Anterior cingulate cortex (tissue), 58 donors: ENCODE measurements around the gene SMDT1.

Experiments
- DNase-seq, 58 donors: peaks; one replicate each; lab custom pipeline; 2025; lab: John Stamatoyannopoulos, UW

Gene SMDT1, protein sequence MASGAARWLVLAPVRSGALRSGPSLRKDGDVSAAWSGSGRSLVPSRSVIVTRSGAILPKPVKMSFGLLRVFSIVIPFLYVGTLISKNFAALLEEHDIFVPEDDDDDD

GRCh38 chr22:42079319-42080251 lies at the start of gene SMDT1:
TSS of gene SMDT1 (plus strand) at chr22:42079700. CDS start at chr22:42079769, 69 bp downstream.
- peak; percentile 95 to 100 (median 99) for DNase-seq

GRCh38 chr22:42033263-42034181 lies 46.0 kb upstream of the SMDT1 start:
- DNase-seq = no peak

GRCh38 chr22:42035256-42035655 lies 44.2 kb upstream of the SMDT1 start:
- DNase-seq = no peak

GRCh38 chr22:42039271-42039670 lies 40.2 kb upstream of the SMDT1 start:
- no peak for DNase-seq

GRCh38 chr22:42041784-42042183 lies 37.7 kb upstream of the SMDT1 start:
- DNase-seq = no peak

GRCh38 chr22:42050641-42051180 lies 28.8 kb upstream of the SMDT1 start:
- DNase-seq = no peak

DNA sequence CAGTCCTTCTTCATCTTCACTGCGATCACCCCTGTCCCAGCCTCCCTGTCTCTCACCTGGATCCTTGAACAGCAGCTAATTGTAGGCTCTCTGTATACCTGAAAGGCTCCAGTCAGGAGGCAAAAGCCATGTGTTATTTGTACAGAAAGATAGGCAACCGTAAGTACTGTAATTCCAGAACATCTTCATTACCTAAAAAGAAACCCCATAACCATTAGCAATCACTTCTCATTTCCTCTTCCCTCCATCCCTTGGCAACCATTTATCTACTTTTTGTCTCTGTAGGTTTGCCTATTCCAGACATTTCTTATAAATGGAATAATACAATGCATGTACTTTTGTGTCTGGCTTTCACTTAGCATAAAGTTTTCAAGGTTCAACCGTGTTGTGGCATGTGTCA lies 26.7 kb upstream of the SMDT1 start:
- no peak for DNase-seq

DNA sequence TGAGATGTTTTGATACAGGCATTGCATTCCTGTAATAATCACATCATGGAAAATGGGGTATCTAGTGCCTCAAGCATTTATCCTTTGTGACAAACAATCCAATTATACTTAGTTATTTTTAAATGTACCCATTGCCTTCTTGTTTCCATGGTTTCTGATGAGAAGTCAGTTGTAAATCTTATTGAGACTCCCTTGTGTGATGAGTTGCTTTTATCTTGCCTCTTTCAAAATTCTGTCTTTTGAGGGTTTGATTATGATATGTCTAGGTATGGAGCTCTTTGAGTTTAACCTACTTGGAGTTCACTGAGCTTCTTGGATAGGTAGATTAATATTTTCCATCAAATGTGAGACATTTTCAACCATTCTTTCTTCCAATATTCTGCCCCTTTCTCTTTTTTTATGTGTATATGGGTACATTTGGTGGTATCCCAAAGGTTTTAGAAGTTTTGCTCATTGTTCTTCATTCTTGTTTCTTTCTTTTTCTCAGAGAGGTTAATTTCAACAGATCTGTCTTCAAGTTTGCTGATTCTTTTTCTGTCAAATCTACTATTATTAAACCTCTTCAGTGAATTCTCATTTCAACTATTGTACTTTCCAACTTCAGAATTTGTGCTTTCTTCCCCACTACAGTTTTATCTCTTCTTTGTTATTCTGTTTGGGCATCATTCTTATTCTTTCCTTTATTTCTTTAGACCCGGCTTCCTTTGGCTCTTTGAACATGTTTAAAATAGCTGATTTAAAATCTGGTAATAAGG lies 22.6 kb upstream of the SMDT1 start:
- no peak for DNase-seq

DNA sequence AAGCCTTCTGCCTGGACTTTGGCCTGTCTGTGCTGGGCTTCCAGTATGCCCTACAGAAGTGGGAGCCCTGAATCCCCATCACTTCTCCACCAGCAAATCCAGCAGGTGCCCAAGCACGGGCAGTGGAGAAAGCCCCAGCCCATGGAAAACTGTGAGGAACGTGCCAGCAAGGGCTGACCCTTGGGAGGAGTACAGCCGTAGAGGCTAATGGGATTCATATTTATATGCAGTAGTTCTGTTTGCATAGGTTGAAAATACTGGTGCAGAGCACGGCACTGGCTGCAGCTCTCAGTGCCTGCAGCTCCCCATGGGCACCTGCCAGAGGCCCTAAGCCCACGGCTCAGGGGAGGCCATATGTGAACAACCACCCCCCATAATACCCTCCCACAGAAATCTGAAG lies 19.0 kb upstream of the SMDT1 start:
- DNase-seq = no peak

- DNase-seq = peak in 1 of 58 donors; percentile 11
Observed at GRCh38 chr22:42061041-42061440, 18.5 kb upstream of the SMDT1 start.

DNA sequence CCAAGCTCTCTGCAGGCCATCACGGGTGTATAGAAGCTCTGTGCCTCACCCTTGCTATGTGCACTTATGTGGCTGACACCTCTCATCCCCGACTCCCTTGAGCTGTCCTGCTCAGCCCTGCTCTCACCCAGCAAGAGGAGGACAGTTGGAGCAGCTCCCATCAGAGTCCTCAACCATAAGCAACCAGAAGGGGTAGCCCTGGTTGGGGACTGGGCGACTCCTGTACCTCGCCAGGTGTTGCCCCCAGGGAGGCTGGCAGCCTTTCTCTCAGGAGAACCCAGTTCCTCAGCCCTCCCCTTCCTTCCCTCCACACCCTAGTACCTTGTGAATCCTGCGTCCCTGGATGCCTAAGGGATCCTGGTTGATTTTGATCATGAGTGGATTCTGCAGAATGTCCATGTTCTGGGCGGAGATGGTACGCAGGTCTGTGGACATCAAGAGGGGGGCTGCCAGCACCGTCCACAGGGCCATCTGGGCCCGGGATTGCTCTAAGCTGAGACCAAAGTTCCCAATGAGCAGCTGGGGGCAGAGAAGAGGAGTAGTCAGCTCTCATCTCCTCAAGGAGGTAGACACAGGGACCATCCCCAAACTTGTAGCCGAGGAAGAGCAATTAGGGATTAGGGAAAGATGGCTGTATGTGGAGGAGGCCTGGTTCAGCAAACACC lies 16.9 kb upstream of the SMDT1 start:
- no peak for DNase-seq

DNA sequence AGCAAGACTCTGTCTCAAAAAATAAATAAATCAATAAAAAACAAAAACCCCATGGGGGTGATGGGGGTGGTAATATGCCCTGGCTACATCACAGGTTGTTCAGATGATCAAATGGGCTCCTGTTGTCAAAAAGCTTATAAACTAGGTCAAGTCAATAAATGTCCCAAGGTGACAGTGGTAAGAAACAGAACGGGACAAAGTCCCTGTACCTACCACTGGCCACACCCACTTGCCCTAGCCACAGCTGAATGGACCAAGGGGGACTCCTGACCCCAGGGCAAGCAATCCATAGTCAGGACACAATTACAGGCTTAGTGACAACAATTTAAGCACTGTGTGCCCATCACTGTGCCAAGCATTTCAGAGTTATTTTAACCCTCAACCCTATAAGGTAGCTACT lies 14.9 kb upstream of the SMDT1 start:
- no peak for DNase-seq

DNA sequence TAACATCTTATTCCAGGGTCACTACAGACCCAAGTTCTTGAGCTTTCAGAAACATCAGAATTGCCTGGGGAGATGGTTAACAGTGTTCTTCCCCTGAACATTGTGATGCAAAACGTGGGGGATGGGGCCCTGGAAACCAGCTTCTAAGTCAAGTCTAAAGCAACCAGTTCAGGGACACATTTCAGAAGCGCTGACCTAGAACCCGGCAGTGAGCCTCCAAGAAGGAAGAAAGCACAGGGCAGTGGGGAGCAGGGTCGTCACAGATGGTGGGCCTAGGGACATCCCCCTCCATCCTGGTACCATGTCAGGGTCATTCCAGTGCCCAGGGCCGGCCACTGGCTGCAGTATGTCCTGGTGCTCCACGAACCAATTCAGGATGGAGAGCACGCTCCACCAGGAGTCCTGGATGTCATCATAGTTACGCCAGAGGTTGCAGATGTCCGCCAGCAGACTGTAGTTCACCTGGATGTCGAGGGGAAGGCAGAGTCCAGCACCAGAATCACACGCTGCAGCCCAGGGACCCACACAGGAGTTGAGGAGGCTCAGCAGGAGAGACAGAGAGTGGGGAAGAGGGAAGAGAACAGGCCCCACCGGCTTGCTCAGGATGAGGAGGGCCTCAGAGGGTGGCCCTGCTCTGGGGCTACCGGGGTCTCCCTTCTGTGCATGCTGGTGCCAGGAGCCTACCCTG lies 13.9 kb upstream of the SMDT1 start:
- DNase-seq = no peak

DNA sequence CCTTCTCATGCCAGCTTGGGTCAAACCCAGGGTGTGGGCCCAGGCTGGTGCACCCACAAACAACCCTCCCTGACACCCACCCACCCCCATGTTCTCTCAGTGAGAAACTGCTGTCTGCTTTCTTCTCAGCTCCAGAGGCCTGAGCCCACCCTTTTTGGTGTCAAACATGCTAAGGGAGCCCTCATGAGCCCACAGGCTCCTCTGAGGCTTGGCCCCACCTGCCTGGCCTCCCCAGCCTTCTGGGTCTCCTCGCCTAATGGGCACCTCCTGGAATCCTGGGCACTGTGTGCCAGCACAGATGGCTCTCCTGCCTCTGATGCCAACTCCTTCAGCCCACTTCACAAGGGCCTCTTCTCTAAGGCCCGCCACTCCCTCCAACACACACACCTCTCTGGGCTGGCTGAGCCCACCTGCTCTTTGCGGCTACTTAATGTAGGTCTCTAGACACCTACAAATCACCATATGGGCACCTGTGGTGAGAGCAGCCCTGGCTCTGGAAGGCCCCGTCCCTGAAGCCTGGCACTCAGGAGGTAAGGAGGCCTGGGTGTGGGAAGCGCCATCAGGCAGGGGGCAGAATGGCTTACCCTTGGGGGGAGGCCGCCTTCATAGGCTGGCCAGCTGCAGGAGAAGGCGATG lies 13.3 kb upstream of the SMDT1 start:
- no peak for DNase-seq

GRCh38 chr22:42066937-42067336 lies 12.6 kb upstream of the SMDT1 start:
- DNase-seq = no peak

DNA sequence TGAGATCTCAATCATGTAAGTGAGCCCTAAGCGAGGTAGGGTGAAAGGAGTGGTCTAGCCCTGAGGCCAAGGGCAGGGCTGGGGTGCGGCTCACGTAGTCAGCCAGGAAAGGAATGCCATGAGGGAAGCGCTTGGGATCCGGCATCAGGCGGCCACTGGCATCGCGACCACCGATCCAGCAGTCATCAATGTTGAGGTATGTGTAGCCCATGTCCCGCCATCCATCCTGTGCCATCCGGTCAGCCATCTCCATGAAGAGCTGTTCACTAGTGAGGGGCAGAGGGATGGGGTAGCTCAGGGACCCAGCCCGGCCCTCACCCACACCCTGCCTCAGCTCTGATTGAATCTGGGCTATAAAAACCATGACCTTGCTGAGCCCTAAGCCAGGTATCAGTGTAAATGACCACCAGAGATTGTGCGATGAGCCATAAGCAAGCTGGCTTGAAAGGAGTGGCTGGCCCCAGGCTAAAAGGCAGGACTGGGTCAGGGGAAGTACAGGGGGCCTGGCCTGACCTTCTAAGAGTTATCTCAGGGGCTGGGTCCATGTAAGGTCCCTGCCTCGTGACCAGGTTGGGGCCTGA lies 11.7 kb upstream of the SMDT1 start:
- no peak for DNase-seq

GRCh38 chr22:42068291-42068690 lies 11.2 kb upstream of the SMDT1 start:
- DNase-seq = no peak
